Fibroblast of lung (primary cell): ENCODE measurements around the gene TMEM72. TPM values are rescaled to one million over a fixed set of nuclear protein-coding genes. Genes with fewer than 3 reads are reported as not detected.

Experiments used
- DNase-seq, 2 donors: peaks; one replicate each; pipeline versions ENCODE4 v3.0.0 to v3.0.0-alpha.2; 2010; ENCODE audit warnings: low read depth in 2 of 2
- H2AFZ ChIP-seq: 2 replicates; pipeline ENCODE4 v1.5.1; 2012; ENCODE audit warnings: low read length, control low read depth, inconsistent platforms
- H3K27ac ChIP-seq: 2 replicates; pipeline ENCODE4 v1.5.1; 2011; ENCODE audit warnings: low read length, control low read depth; ENCODE audit not compliant: insufficient read depth
- H3K27me3 ChIP-seq: 2 replicates; pipeline ENCODE4 v1.5.1; 2011; ENCODE audit warnings: mild to moderate bottlenecking, low read length; ENCODE audit not compliant: control insufficient read depth, insufficient read depth
- H3K36me3 ChIP-seq: 2 replicates; pipeline ENCODE4 v1.5.1; 2011; ENCODE audit warnings: low read length; ENCODE audit not compliant: control insufficient read depth, insufficient read depth
- H3K4me1 ChIP-seq: 2 replicates; pipeline ENCODE4 v1.5.1; 2011; ENCODE audit warnings: low read length; ENCODE audit not compliant: control insufficient read depth, insufficient read depth; ENCODE audit errors: extremely low read depth
- H3K4me2 ChIP-seq: 2 replicates; pipeline ENCODE4 v1.5.1; 2011; ENCODE audit warnings: low read length, control low read depth; ENCODE audit not compliant: insufficient read depth; ENCODE audit errors: extremely low read depth
- H3K4me3 ChIP-seq, 4 experiments: fragments of 200-600 bp in 1 of 4; sonication (generic) in 1 of 4; replicated peaks in 1 of 4; 2 replicates each; pipeline ENCODE4 v1.5.1; 2011 to 2016; ENCODE audit warnings: low read length in 4 of 4, low read depth in 3 of 4, mild to moderate bottlenecking in 3 of 4, control low read depth in 2 of 4, inconsistent platforms in 1 of 4, mixed read lengths in 1 of 4; ENCODE audit not compliant: insufficient read depth in 1 of 4; ENCODE audit errors: control extremely low read depth in 1 of 4
- H3K79me2 ChIP-seq: 2 replicates; pipeline ENCODE4 v1.5.1; 2012; ENCODE audit warnings: mild to moderate bottlenecking, low read length, inconsistent platforms; ENCODE audit not compliant: control insufficient read depth, insufficient read depth
- H3K9ac ChIP-seq: 2 replicates; pipeline ENCODE4 v1.5.1; 2011; ENCODE audit warnings: mild to moderate bottlenecking, low read length, control low read depth; ENCODE audit not compliant: insufficient read depth
- H3K9me3 ChIP-seq: 2 replicates; pipeline ENCODE4 v1.5.1; 2012; ENCODE audit warnings: low read depth, low read length; ENCODE audit not compliant: control insufficient read depth, insufficient read depth
- H4K20me1 ChIP-seq: 2 replicates; pipeline ENCODE4 v1.5.1; 2011; ENCODE audit warnings: low read length; ENCODE audit not compliant: control insufficient read depth, insufficient read depth; ENCODE audit errors: extremely low read depth
- CTCF ChIP-seq, 2 donors: IDR thresholded peaks in 1 of 2; conservative IDR thresholded peaks in 1 of 2; 1 replicate in 1 of 2; 2 replicates in 1 of 2; pipeline ENCODE4 v1.5.1; 2011 to 2012; ENCODE audit warnings: low read length in 2 of 2, control low read depth in 1 of 2, inconsistent platforms in 1 of 2, low read depth in 1 of 2, mild to moderate bottlenecking in 1 of 2
- EZH2 ChIP-seq: IDR thresholded peaks from 2 replicates; pipeline ENCODE4 v1.5.1; 2012; ENCODE audit warnings: low read length, control low read depth, mild to moderate bottlenecking; ENCODE audit errors: missing control alignments
- polyA plus RNA-seq, 2 donors: library from polyadenylated mRNA; depleted of rRNA in 1 of 2; stranded (reverse) in 1 of 2; unstranded in 1 of 2; fragments of >200 nt; gene quantifications; 2 replicates each; pipeline ENCODE4 v1.2.1, GENCODE V29; 2011 to 2012; ENCODE audit warnings: missing spikeins in 1 of 2
- total RNA-seq: library from RNA; depleted of rRNA; stranded (reverse); fragments of >200 nt; gene quantifications from 2 replicates; pipeline ENCODE4 v1.2.1, GENCODE V29; 2014

TMEM72 gene
- total and polyA plus RNA-seq, 2 donors (not counting 1 experiment from before 2014, with no cell fraction given): not detected

- TF ChIP-seq CTCF (conservative IDR thresholded peaks at IDR 0.05 in 1 of 2, IDR thresholded peaks at IDR 0.05 in 1 of 2; ENCODE audit: low read depth in 1 of 2, low read length in 2 of 2) (no peak), EZH2 (no peak)
- Histone ChIP-seq H3K79me2 (no peaks in the 10 kb centered on the region), H2AFZ (no peak overlapping the region), H4K20me1 (no peaks in the 10 kb centered on the region), H3K9ac (no peak overlapping the region), H3K4me3 (no peak overlapping the region), H3K27me3 (no peaks in the 10 kb centered on the region), H3K4me2 (no peak overlapping the region), H3K4me1 (no peaks in the 10 kb centered on the region), H3K36me3 (no peaks in the 10 kb centered on the region), H3K27ac (no peak overlapping the region), H3K9me3 (no peaks in the 10 kb centered on the region)
- DNase-seq: no peak
Measured at GRCh38 chr10:44931621-44932516, 20.7 kb downstream of the TMEM72 start.

DNA sequence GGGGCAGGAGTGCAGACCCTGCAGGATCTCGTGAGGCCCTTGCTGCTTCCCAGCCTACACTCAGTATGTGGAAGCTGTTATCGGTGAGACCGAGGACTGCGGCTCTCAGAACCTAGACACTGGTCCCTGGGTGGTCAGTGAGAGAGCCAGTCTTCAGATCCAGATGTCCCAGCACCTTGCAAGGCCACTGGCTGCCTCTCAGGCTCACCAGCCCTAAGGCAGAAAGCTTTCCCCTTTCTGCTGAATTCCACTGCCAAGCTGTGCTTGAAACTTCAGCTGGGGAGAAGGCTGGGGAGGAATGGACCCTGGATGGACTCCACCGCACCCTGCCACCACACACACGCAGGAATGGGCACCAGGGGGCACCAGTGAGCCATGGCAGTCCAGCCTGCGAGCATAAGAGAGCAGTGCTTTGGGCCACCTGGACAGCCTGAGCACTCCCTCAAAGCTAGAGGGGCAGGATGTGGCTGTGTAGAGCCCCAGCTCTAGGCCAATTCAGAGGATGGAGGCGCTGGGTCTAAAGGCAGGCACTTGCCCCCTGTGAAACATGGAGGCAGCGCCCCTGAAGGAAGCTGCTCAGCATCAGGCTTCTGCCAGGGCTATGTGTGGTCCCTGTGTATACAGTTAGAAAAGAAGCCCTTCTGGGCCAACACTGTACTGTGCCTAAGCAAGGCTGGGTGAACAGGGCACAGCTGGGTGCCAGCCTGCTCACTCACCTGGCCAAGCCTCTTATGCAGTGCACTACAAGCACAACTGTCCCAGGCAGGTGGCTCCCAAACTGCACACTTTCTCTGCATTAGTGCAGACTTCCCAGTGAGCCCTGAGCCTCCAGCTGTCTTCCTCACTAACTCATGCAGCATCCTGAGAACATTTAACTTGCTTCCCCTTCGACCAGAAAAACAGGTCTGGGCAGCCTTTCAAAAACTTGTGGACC is 21.6 kb downstream of the TMEM72 start:
- peak overlapping the region; percentile 60 for H2AFZ ChIP-seq
- no peaks in the 10 kb centered on the region for H4K20me1 ChIP-seq
- no peak overlapping the region for H3K9ac ChIP-seq
- no peaks in the 10 kb centered on the region for H3K4me1 ChIP-seq
- H3K27me3 ChIP-seq: no peaks in the 10 kb centered on the region
- no peaks in the 10 kb centered on the region for H3K9me3 ChIP-seq
- H3K27ac ChIP-seq: no peak overlapping the region
- TF ChIP-seq CTCF (conservative IDR thresholded peaks at IDR 0.05 in 1 of 2, IDR thresholded peaks at IDR 0.05 in 1 of 2; ENCODE audit: low read depth in 1 of 2, low read length in 2 of 2): peak; percentile 98 to 99
- TF ChIP-seq EZH2: no peak
- H3K36me3 ChIP-seq: no peaks in the 10 kb centered on the region
- no peak overlapping the region for H3K4me3 ChIP-seq
- peak; percentile 68 to 79 for DNase-seq
- H3K4me2 ChIP-seq: no peak overlapping the region
- no peaks in the 10 kb centered on the region for H3K79me2 ChIP-seq
